GM18519 (cell line): ENCODE data around the gene KNTC1.
"Not testable (repeated sequence)": the region's sequence is repeated elsewhere in the genome, so short reads cannot be mapped to it uniquely, and the experiment has no call there.

Experiments
- ATAC-seq: cut with Tn5 transposase; IDR thresholded peaks from one replicate; pipeline ENCODE4 v1.9.1; 2021; ENCODE audit warnings: mild to moderate bottlenecking, moderate library complexity; ENCODE audit not compliant: unreplicated experiment, low FRiP score

The KNTC1 gene

GRCh38 chr12:122506393-122506938 lies 20.6 kb upstream of the KNTC1 start:
- no peak for ATAC-seq

- ATAC-seq: no peak
Measured at GRCh38 chr12:122508163-122508562, 18.9 kb upstream of the KNTC1 start.

GRCh38 chr12:122513028-122513427 lies 14.0 kb upstream of the KNTC1 start:
- not testable (repeated sequence) for ATAC-seq

- ATAC-seq: no peak
Measured at GRCh38 chr12:122513660-122514059, 13.4 kb upstream of the KNTC1 start.

- no peak for ATAC-seq
Measured at GRCh38 chr12:122515275-122515674, 11.8 kb upstream of the KNTC1 start.

- no peak for ATAC-seq
Measured at GRCh38 chr12:122516544-122517361, 10.3 kb upstream of the KNTC1 start.

- ATAC-seq: no peak
Measured at GRCh38 chr12:122517877-122518276, 9.2 kb upstream of the KNTC1 start.

- ATAC-seq: no peak
Measured at GRCh38 chr12:122518908-122519307, 8.1 kb upstream of the KNTC1 start.

GRCh38 chr12:122519418-122519817 lies 7.6 kb upstream of the KNTC1 start:
- ATAC-seq: no peak

GRCh38 chr12:122520676-122521075 lies 6.4 kb upstream of the KNTC1 start:
- ATAC-seq: no peak

- no peak for ATAC-seq
Measured at GRCh38 chr12:122523280-122523679, 3.8 kb upstream of the KNTC1 start.

GRCh38 chr12:122523846-122524718 lies 3.0 kb upstream of the KNTC1 start:
- no peak for ATAC-seq

- ATAC-seq: no peak
Measured at GRCh38 chr12:122527478-122527944, 462 bp downstream of the KNTC1 start.

- no peak for ATAC-seq
Measured at GRCh38 chr12:122528582-122528981, 1.5 kb downstream of the KNTC1 start.

- ATAC-seq: no peak
Measured at GRCh38 chr12:122528992-122529391, 1.9 kb downstream of the KNTC1 start.

GRCh38 chr12:122533856-122534255 lies 6.8 kb downstream of the KNTC1 start:
- ATAC-seq: no peak

GRCh38 chr12:122537021-122537420 lies 10.0 kb downstream of the KNTC1 start:
- ATAC-seq: no peak

GRCh38 chr12:122538496-122538895 lies 11.4 kb downstream of the KNTC1 start:
- no peak for ATAC-seq

GRCh38 chr12:122544537-122544936 lies 17.5 kb downstream of the KNTC1 start:
- ATAC-seq: no peak

GRCh38 chr12:122545855-122546254 lies 18.8 kb downstream of the KNTC1 start:
- ATAC-seq: no peak

GRCh38 chr12:122547330-122547729 lies 20.3 kb downstream of the KNTC1 start:
- no peak for ATAC-seq
